H54 (cell line): ENCODE results near the gene METRN.

ENCODE experiments used
- DNase-seq: peaks from one replicate; pipeline ENCODE4 v3.0.0; 2011; ENCODE audit warnings: low spot score, mixed read lengths; ENCODE audit not compliant: insufficient read length
- FAIRE-seq: peaks from 3 replicates; lab custom pipeline; 2011; peaks lifted over from hg19 to GRCh38; lab: Jason Lieb, UNC
- POLR2A ChIP-seq: IDR thresholded peaks from 2 replicates; pipeline ENCODE4 v1.6.1; 2011; ENCODE audit warnings: low read depth, mild to moderate bottlenecking, low read length

Gene METRN

GRCh38 chr16:767743-768235 lies 52.9 kb downstream of the METRN start:
- no peak for TF ChIP-seq POLR2A
- DNase-seq (no peak), FAIRE-seq (no peak)

DNA sequence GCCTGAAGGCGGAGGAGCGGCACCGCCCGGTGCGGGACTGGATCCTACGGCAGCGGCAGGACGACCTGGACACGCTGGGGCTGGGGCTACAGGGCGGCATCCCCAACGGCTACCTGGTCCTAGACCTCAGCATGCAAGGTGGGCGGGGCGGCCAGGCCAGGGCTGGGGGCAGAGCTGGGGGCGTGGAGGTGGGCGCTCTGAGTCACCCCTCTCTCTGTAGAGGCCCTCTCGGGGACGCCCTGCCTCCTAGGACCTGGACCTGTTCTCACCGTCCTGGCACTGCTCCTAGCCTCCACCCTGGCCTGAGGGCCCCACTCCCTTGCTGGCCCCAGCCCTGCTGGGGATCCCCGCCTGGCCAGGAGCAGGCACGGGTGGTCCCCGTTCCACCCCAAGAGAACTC lies 53.5 kb downstream of the METRN start:
- DNase-seq (no peak), FAIRE-seq (no peak)
- no peak for TF ChIP-seq POLR2A
